HK-2 (cell line): Measurements from ENCODE around the gene VTI1A.

Experiments used
- DNase-seq: peaks from one replicate; pipeline ENCODE4 v3.0.0-alpha.2; 2018; ENCODE audit not compliant: unreplicated experiment

Gene VTI1A

DNA sequence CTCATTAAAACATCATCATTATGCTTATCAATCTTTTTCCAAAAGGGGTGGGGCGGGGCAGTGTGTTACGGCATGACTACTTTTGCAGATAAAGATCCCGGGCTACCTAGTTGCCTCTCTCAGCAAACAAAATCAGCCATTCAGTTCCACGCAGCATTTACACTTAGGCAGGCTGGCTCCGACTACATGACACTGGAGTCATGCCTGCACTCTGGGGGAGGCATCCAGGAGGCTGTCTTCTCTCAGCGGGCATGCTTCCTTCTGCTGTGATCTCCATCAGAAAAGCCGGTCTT lies 309.2 kb downstream of the VTI1A start:
- no peak for DNase-seq

DNA sequence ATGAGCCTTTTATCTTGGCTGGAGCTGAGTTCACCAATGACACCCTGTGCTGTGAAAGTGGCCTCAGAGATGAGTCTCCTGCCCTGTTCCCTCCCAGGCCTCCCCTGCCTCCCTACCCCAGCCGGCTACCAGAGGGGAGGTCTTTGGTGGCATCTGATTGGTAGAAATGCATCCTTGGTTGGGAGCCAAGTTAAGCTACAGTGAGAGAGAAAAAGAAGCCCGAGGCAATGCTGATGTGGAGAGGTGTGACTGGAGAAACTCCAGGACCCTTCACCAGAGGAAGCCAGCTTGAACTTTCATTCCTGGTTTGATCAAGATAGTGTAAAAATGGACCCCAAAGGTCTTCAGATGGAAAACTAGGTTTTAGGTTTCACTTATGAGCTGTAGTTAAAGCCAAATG lies 311.9 kb downstream of the VTI1A start:
- no peak for DNase-seq

DNA sequence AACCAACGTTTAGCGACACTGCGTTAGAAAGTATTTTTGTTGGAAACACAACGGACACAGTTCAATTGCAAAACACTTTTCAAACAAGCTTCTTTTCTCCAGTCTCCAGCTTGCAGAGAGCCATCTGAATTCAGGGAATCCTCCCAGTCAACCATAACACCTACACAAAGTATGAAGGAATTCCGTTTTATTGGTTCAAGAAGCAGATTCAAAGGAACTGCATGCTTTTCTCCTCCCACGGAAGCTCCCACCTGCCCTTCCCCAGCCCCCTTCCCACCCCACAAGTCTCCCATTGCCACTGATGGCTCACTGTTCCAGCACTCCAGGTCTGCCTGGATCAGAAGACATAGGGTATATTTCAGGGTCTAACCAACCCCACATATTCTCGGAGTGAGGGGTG lies 312.5 kb downstream of the VTI1A start:
- DNase-seq: no peak

DNA sequence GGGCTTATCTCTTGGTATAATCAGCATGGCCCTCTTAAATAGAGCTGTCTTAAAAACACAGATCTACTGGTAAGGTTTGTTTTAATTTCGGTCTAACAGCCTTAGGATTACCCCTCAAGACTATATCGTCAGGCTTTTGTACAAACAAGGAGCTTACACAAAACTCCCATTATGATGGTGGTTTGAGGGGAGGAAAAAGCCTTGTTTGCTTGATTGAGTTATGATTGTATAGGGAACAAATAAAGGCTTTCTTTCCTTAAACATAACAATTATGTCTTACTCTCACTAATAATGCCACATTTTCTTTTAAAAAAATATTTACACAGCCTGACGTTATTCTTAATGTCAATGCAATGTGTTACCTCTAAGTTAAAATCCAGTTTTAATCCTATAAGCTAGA lies 314.2 kb downstream of the VTI1A start:
- DNase-seq: no peak

DNA sequence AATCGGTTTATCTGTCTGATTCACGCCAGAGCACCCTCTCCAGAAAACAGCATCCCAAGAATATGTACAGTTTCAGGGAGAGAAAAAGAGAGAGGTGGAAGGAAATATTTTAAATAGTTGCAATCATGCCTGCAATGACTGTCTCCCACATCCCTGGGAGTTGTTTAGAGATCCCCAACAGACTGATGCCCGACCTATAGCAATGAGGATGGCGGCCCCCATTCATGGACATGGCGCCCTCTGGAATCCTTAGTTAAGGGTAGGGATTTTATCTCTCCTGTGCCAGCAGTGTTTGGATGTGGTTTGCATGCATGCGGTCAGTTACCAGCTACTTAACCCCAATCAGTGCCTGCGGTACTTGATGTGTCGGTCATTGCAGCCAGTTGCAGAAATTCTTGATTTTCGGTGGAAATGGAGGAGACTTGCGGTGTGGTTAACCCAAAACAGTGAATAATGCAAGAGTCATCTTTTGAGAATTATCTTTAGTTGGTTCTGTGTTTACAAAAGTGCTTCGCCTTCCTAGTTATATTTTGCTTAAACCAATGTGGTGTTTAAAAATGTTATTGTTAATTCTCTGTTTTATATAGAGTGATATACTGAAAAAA lies 317.0 kb downstream of the VTI1A start:
- DNase-seq: peak; percentile 51

DNA sequence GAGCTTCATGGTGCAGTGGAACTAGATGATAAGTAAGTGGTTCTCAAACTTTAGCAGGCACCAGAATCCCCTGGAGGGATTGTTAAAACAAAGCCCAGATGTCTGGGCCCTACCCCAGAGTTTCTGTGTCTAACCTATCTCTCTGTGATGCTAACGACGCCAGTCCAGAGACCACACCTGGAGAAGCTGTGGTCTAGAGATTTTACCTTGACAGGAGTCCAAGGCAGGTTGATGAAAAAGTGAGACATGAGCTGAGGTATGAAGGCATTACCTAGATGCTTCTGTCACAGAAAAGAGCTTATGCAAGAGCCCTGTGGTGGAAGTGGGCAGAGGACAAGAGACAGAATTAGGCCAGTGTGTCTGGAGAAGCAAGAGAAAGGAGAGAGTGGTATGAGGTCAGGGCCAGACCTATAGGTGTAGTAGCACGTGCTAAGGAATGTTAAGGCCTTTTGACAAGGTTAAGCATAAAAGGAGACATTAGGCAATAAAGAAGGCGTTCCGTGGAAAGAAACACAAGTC lies 318.8 kb downstream of the VTI1A start:
- no peak for DNase-seq

DNA sequence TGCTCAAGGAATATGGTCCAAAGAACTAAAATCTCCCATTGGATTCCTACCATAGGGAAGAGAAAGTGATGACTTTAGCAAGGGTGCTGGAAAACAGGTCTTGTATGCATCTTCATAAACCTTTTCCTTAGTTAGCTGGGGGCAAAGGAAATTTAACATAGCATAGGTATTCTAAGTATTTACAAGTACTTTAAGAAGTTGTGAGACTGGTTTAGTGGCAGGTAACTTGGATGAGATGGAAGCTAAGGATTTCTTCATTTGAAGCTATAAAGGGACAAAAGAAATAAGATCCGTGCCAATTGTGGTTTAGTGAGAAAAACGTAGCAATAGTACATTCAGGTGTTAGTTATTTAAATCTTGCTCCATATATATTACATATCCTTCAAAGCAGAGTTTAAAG lies 319.6 kb downstream of the VTI1A start:
- no peak for DNase-seq

DNA sequence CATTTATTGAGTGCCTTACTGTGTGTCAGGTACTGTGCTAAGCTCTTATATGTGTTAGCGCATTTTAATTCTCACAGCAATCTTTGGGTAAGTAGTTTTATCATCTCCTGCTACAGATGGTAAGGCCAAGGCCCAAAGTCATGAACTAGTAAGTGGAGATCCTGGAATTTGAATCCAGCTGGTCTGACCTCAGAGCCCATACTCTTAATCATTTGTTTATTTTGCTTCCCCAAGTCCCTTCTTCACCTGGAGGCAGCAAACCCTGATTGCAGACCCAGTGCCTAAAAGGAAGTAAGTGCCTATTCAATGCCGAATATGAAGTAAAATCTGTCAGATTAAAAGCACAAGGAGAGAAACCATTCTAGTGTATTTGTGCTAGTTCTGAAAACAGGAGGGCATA lies 320.1 kb downstream of the VTI1A start:
- DNase-seq: no peak

DNA sequence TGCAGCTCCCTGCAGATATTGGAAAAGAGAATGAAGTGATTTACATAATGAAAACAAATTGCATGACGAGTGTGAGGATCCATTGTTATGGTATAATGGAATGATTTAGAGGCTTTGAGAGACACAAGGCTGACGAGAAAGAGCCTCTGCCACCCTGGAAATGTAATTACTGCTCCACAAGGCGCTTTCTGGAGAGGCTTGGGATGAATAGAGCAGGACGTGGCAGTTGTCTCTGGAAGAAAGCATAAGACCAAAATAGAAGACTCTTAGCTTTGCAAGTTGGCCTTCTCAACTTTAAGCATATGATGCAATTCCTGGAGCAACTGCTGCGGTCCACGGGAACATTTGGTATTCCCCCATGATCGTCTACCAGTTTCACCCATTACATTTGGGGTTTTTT lies 321.1 kb downstream of the VTI1A start:
- no peak for DNase-seq

DNA sequence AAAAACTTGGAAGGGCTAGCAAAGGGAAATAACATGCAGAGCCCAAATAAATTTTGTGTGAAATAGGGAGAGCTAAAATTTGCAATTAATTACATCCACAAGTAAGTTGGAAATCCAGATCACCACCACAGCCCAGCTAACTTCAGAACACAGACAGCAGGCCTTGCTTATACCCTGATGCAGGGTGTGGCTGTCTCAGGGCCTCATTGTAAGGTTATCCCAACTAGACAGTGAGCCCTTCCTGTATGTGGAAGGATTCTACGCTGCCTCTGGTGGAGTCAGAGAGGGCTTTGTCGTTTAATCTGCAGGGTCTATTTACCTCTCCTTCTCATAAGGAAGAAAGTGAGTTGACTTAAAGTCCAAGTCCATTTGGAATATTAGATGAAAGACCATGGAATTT lies 322.1 kb downstream of the VTI1A start:
- no peak for DNase-seq

DNA sequence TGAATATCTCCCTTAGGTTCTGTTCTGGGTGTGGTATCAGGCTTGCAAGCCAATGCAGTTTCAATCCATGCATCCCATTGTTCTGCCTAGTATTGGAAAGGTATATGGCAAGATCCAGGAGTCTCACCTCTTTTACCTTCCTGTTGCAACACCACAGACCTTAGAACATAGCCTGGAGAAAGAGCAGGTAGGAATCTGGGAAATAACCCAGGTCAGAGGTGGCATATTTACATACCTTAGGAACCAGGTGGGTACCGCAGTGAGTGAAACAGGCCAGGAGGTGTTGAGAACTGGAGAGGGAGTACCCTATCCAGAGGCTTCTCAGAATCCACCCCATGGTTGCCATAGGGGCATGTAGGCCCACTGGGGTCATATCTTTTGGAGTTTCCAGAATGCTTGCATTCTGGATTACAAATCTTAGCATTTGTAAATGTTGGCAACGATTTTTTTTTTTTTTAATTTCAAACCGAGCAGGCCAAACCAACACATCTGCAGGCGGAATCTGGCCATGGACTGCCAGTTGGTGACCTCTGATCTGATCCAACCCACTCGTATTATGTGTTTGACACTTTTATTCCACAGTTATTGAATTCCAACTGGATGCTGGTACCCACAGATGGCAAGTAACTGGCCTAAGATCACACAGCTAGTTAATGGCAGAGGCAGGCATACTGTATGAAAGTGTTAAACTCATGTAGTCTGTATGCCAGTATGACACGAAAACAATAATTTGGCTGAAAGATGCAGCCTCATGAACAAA lies 322.8 kb downstream of the VTI1A start:
- no peak for DNase-seq

DNA sequence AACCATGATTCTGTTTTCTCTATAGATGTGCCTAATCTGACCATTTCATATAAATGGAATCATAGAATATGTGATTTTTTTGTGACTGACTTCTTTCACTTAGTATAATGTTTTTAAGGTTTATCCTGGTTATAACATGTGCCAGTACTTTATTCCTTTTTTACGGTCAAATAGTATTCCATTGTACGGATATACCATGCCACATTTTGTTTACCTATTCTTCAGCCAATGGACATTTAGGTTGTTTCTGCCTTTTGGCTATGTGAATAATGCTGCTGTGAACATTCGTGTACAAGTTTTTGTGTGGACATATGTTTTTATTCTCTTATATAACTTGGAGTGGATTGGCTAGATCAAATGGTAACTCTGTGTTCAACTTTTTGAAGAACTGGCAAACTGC lies 324.7 kb downstream of the VTI1A start:
- DNase-seq: no peak

DNA sequence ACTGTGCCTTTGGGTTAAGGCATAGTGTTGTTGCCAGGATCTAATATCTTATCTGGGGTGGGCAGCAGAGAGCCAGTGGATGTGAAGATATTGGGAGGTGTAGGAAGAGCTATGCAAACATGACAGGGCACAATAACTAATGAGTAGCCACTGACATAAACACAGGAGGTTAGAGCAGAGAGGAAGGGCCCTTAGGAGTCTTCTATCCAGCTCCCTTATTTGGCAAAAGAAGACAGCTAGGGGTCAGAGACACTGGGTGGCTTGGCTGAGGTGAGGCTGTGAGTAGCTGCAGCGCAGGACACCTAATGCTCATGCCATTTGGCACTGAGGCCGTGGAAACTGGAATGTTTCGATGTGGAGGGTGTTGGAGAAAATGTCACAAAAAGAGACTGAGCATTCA lies 326.8 kb downstream of the VTI1A start:
- no peak for DNase-seq

DNA sequence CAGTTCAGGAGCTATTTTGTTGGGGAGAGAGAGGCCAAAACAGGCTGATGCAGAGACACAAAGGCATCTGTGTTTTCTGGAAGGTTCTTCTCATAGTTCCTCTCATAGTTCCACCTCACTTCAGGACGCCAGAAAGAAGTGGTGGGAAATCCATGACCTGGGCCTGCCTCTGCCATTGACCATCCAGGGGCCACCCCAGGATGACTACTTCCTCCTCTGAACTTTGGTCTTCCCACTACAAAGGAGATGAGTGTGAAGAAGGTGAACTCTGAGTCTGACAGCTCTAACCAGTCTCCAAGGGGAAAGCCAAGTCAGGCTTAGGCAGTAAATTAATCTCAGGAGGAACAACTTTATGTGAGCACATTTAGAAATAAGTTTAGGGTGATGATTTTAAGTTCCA lies 327.2 kb downstream of the VTI1A start:
- DNase-seq: no peak

DNA sequence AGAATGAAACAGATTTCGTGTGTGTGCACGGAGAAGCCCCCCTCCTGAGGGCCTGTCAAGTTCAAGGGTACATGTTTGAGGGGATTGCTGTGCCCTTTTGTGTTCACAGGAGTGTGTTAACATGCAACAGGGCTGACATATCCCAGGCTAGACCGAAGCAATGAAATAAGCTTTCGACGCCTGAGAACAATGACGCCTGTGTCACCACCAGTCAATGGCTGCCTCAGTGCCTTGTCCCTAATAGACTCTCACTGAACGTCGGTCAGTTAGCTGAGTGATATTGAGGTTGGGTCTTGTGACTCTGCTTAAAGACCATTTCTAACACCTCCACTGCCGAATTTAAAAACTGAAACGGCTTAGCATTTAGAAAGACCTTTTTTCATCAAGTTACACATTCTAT lies 327.8 kb downstream of the VTI1A start:
- DNase-seq: no peak

DNA sequence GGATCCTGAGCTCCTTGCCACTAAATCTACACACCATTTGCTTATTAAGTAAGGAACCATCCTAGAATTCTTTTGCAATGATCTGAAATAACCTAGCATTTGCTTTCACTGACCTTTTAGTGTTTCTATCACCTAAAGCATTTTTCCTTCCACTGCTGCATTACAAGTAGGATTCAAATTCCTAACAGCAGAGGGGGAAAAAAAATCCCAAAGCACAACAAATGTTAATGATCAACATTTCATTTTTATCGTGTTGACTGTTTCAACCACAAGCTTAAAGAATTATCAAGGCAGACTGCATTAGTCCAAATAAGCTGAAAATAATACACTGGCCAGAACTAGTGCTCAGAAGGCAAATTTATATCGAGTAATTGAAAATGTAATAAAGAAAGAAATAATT lies 328.4 kb downstream of the VTI1A start:
- no peak for DNase-seq

DNA sequence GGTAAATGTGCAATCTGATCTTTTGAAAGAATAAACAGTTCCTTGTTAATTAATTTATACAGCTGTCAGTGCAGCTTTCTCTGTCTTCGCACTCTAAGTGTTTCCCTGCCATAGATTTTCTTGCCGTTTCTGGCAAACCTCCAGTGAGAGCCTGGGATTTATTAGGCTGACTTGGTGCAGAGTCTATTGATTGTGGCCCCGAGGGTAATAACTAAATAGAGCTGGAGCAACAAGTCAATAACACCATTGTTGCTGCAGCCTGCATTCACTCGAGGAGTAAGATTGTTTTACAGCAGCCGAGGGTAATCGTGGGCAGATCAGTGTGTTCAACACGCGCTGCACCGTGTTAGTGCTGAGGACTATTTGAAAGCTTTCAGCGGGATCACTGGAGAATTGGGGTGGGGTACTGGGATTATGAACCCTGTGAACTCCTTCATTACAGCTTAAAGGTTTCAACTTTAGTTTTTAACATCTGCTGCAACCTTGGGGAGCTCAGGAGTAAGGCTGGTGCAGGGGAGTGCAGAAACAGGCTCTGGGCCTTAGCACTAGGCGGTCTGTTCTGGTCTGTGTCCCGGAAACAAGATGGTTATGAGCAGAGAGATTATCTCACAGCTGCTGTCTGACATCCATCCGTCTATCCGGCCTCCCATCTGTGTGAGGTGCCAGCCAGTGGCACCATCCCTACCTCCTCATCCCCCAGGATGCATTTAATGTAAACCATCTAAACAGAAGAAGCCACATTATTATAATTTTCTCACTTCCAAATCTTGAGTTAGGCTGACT lies 329.1 kb downstream of the VTI1A start:
- DNase-seq: no peak

DNA sequence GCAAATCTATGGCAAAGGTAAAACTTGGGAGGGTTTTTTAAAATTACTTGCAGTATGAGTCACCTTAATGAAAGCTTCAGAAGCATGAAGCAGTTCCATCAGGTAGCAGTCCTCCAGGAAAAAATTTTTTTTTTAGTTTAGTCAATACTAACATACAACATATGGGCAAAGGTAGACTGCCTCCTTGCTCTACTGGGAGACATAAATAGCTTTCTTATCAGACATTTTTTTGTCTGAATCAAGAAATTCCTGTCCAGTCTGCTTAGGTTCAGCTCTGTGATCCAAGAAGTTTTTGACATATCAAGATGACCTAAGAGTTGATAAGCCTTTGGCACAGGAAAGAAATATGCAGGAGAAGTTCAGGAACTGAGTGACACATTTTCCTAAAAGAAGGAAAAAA lies 331.6 kb downstream of the VTI1A start:
- no peak for DNase-seq

DNA sequence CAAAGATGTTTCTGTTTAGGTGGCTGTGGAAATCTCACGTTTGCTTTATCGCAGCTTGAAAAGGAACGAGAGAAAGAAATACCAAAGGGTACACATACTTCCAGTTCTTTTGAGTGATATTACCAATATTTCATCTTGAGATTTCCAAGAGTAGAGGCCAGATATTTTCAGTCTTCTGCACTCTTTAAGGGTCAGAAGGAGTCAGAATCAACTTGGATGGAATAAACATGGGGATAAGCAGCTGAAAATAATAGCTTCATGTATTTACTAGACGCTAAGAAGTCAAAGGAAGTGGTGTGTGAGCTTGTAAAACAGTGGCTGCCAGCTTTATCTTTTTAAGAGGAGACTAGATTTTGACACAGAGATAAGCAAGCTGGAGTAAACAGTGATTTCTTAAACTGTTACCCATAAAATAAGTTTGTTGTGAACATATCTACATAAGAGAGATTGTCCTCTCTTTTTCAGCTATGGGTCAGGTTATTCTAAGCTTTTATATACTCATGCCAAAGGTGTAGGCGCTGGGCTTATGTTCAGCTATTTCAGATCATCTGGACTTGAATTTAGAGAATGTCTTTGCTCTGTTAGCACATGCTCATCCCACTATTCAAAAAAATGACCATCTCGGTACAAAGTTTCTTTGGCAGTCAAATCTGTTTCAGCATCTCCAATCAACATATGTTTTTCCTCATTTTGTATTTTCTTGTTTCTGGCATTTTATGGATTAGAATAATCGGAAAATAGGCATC lies 332.2 kb downstream of the VTI1A start:
- DNase-seq: no peak

DNA sequence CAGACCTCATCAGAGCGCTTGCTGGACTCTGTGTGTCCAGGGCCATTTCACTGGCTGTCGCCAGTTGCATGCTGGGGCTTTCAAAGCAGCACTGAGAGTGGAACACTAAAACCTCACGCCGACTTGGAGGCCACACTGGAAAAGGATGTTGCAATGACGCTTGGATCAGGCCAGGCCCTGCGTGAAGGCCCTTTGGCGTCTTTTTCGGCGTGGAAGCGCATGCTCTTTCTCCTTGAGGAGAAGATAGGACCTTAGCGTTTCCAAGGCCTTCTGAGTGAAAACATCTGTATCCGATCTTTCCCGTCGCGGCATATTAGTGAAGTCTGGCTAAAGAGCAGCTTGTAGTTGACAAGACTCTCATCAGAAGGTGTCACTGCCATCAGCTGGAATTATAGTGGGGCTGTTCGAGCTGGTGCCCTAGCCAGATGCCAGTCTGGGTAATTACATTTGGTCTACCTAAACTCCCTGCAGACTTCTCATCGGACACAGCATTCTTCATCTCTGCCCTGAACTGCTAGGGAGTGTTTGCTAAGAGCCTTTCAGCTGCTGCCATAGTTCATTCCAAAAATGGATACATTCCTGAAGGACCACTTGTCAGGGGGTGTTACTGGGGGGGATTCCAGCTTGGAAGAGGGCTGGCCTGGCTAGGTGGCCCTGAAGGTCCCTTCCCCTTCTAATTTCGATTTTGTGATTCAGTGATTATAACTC lies 335.3 kb downstream of the VTI1A start:
- DNase-seq: no peak

DNA sequence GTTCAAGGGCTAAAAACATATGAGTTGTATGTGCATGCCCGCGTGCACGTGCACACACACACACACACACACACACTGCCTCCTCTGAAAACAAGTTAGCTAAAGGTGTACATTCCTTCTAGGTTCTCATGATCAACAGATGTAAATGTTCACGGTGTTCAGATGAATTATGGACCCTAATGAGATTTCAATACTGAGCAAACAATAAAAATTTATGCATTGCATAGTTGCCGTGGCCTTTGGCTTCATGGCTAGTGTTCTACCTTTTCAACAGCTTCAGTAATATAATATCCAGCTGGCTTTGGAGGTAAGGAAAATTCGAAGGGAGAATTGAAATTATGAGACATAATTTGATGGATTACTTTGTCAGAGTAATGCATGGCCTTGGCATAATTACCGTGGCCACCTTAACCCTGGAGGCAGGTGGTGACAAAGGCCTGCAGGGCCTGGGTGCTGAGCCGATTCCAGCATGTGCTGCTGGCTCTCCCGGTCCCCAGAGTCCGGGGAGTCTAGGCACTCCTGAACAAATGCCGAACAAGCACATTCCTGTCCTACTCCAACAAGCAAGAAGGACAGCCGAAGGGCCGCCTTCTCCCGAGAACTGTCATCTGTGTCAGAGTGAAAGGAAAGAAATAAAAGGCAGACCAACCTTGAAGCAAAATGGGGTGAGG lies 336.5 kb downstream of the VTI1A start:
- no peak for DNase-seq
